NCI-H1694 treated with DMSO at 0.1 percent for 48 hours (cell line): Measurements from ENCODE around the gene ATP6V0A1.
"Not testable (repeated sequence)": the region's sequence is repeated elsewhere in the genome, so short reads cannot be mapped to it uniquely, and the experiment has no call there.

Experiments
- DNase-seq: peaks from one replicate; lab custom pipeline; 2025; lab: John Stamatoyannopoulos, UW

Gene ATP6V0A1

DNA sequence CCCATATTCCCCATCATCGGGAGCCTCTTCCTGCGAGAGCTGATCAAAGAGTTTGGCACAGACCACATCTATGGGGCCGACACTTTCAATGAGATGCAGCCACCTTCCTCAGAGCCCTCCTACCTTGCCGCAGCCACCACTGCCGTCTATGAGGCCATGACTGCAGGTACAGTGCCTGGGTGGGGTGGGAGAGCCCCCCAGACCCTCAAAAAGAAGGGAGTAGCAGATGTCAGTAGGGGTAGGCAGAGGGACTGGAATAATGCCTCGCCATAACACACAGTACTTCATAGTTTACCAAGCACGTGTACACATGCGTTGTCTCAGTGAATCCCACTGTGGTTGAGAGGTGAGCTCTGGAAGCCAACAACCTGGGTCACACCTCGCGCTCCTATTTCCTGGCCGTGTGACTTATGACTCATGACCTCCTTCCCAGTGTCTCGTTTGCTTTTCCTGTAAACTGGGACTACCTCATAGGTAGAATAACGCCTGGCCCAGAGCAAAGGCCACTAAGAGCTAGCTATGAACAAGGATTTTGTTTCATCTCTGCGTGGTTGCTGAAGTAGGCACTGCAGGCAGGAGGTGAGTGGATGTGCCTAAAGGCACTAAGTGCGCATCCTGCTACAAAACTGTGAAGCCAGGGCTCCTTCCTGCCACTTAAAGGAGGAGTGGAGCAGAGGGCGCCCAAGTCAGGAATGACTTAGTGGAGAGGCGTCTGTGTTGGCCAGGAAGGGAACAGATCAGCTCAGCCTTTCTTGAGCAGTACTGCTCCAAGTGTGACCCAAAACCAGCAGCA, 82.6 kb downstream of the ATP6V0A1 start:
- no peak for DNase-seq

DNA sequence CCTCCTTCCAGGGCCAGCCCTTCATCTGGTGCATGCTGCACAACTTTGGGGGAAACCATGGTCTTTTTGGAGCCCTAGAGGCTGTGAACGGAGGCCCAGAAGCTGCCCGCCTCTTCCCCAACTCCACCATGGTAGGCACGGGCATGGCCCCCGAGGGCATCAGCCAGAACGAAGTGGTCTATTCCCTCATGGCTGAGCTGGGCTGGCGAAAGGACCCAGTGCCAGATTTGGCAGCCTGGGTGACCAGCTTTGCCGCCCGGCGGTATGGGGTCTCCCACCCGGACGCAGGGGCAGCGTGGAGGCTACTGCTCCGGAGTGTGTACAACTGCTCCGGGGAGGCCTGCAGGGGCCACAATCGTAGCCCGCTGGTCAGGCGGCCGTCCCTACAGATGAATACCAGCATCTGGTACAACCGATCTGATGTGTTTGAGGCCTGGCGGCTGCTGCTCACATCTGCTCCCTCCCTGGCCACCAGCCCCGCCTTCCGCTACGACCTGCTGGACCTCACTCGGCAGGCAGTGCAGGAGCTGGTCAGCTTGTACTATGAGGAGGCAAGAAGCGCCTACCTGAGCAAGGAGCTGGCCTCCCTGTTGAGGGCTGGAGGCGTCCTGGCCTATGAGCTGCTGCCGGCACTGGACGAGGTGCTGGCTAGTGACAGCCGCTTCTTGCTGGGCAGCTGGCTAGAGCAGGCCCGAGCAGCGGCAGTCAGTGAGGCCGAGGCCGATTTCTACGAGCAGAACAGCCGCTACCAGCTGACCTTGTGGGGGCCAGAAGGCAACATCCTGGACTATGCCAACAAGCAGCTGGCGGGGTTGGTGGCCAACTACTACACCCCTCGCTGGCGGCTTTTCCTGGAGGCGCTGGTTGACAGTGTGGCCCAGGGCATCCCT, 84.8 kb downstream of the ATP6V0A1 start:
- DNase-seq: no peak

DNA sequence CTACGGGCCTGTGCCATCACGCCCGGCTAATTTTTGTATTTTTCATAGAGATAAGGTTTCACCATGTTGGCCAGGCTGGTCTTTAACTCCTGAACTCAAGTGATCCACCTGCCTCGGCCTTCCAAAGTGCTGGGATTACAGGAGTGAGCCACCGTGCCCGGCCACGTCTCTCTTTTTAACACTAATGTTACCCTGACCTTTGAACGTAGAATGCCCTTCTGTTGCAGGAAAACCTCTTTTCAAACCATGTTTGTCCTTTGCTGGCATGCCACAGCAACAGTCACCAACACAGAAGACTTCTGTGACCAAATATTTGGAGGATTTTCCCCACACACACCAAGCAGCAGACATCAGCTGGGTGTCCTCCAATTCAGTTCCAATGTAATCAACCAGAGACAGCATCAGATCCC, 86.2 kb downstream of the ATP6V0A1 start:
- no peak for DNase-seq

DNA sequence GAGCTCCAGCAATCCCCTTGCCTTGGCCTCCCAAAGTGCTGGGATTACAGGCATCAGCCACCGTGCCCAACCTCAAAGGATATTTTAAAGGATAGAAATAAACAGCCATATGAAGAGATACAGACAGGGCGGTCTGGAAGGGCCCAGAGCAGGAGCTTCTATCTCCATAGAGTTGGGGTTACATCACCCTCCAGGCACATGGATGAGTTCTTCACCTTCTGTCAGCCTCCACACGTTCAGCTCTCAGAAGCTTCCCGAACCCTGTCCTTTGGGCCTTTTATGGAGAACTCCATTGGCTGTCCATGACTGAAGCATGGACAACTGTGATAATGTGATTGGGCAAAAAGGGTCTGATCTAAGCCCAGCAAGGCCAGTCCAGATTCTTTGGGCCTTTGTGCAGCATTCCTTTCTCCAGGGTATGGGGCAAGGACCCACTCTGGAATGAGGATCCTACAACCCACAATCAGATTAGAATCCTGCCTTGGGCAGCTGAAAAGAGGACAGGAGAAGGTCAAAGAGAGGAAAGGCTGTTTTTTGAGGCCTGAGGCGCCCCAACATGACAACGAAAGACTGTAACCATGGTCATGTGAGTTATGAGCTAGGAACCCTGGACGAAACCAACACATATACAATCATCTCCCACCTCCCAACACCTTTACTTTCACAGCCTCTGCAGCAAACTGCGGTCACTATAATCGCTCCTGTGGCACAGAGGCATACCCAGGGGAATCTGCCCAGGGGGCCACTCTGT, 87.3 kb downstream of the ATP6V0A1 start:
- not testable (repeated sequence) for DNase-seq

DNA sequence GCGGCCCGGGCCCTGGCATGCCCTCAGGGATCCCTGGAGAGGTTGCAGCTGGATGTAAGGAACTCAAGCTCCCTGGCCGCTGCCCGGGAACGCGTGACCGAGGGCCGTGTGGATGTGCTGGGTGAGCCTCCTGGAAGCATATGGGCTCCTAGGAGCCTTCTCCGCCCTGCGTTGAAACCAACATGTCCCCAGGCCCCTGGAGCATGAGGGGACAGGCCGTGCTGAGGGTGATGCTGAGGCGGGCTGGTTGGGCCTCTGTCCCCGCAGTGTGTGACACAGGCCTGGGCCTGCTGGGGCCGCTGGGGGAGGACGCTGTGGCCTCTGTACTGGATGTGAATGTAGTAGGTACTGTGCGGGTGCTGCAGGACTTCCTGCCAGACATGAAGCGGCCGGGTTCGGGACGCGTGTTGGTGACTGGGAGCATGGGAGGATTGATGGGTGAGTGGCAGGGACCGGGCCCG, 88.4 kb downstream of the ATP6V0A1 start:
- no peak for DNase-seq

DNA sequence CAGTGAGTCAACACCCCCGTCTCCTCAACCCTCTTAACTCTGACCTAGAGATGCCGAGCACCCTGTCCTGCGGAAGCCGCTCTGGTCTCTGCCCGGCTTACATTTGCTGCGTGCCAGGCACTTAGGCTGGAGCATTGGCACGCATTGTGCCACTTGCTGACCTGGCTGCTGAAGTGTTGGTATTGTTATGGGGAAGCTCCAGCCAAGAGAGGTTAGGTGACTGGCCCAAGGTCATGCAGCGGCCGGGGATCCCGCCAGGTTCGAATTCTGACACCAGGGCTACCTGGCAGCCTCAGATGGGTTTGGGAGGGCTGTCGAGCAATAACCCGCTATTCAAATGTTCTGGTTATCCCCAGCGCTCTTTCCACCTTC, 89.0 kb downstream of the ATP6V0A1 start:
- no peak for DNase-seq

DNA sequence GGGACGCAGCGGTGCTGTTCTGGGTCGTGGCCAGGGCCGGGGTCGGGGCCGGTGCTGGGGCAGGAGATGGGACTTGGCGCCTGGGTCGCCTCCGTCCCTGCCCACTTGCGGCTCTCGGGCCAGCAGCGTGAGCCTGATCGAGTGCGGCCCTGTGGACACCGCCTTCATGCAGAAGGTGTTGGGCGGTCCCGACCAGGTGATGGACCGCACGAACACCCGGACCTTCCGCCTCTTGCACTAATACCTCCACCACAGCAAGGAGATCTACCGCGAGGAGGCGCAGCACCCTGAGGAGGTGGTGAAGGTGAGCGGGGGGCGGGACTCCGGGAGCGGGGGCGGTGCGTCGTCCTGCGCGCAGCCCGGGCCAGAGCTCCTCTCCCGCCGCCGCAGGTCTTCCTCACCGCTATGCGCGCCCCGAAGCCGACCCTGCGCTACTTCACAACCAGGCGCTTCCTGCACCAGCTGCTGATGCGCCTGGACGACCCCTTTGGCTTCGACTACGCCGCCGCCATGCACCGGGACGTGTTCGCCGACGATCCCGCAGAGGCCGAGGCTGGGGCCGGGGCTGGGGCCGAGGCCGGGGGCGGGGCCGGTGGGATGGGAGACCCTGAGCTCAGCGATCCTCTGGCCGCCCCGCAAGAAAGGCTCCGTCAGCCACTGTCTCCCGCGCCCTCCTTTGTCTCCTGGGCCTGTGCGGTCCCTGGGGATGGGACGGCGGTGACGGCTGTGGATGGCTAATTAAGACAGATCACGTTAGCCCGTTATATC, 89.6 kb downstream of the ATP6V0A1 start:
- DNase-seq: no peak

DNA sequence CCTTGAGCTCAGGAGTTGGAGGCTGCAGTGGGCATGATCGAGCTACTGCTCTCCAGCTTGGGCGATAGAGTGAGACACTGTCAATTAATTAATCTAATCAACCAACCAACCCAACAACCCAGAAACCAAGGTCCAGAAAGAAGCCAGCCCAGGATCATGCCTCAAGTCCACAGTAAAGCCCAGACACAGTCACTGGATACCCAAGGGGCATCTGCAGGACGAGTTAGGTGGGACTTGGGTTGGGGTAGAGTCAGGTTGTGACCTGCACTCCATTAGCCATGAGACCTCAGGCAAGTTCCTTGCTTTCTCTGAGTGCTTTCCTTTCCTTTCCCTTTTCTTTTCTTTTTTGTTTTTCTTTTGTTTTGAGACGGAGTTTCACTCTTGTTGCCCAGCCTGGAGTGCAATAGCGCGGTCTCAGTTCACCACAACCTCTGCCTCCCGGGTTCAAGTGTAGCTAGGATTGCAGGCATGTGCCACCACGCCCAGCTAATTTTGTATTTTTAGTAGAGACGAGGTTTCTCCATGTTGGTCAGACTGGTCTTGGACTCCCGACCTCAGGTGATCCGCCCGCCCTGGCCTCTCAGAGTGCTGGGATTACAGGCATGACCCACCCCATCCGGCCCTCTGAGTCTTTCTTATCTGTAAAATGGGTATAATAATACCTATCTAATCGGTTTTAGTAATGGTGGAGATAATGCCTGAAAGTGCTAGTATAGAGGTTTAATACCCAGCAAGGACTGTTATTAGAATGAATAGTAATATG, 90.5 kb downstream of the ATP6V0A1 start:
- DNase-seq: no peak

DNA sequence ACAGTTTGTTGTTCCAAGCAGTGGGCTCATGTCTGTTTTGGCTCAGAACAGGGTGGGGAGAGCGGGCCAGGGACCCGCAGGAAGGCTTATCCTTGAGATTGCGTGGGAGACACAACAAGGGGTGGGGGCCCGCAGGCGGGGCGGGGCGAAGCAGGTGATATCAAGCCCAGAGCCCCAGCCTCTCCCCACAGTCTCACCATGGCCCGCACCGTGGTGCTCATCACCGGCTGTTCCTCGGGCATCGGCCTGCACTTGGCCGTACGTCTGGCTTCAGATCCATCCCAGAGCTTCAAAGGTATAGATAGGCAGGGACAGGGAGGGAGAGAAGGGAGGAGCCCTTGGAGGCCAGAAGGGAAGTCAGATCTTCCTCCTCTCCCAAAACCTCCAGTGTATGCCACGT, 94.1 kb downstream of the ATP6V0A1 start, which contains the start of gene HSD17B1:
Gene HSD17B1, plus strand, starts transcription at position 188 of the 400 bp plus-strand sequence. Its CDS starts 11 bp downstream, at position 199.
- DNase-seq: not testable (repeated sequence)

DNA sequence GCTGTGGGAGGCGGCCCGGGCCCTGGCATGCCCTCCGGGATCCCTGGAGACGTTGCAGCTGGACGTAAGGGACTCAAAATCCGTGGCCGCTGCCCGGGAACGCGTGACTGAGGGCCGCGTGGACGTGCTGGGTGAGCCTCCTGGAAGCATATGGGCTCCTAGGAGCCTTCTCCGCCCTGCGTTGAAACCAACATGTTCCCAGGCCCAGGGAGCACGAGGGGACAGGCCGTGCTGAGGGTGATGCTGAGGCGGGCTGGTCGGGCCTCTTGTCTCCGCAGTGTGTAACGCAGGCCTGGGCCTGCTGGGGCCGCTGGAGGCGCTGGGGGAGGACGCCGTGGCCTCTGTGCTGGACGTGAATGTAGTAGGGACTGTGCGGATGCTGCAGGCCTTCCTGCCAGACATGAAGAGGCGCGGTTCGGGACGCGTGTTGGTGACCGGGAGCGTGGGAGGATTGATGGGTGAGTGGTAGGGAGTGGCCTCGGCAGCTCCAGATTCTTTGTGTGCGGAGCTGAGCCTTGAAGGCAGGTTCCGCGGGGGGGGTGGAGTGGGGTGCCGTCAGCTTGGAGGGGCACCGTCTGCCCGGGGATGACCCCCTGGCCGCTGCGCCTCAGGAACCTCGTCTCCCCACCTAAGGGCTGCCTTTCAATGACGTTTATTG, 94.6 kb downstream of the ATP6V0A1 start:
- DNase-seq: no peak

DNA sequence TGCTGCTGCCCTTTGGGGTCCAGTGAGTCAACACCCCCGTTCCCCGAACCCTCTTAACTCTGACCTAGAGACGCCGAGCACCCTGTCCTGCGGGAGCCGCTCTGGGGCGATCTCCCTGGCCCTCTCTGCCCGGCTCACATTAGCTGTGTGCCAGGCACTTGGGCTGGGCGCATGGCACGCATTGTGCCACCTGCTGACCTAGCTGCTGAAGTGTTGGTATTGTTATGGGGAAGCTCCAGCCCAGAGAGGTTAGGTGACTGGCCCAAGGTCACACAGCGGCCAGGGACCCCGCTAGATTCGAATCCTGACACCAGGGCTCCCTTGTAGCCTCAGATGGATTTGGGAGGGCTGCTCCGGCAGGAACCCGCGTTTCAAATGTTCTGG, 95.2 kb downstream of the ATP6V0A1 start:
- DNase-seq: no peak

DNA sequence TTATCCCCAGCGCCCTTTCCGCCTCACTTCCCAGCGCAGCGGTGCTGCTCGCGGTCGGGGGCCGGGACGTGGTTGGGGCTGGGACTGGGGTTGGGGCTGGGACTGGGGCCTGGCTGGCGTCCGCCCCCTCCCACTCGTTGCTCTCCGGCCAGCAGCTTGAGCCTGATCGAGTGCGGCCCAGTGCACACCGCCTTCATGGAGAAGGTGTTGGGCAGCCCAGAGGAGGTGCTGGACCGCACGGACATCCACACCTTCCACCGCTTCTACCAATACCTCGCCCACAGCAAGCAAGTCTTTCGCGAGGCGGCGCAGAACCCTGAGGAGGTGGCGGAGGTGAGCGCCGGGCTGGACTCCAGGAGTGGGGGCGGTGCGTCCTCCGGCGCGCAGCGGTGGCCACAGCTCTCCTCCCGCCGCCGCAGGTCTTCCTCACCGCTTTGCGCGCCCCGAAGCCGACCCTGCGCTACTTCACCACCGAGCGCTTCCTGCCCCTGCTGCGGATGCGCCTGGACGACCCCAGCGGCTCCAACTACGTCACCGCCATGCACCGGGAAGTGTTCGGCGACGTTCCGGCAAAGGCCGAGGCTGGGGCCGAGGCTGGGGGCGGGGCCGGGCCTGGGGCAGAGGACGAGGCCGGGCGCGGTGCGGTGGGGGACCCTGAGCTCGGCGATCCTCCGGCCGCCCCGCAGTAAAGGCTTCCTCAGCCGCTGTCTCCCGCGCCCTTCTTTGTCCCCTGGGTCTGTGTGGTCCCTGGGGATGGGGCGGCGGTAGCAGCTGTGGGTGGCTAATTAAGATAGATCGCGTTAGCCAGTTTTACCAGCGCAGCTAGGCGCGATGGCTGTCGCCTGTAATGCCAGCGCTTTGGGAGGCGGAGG, 95.8 kb downstream of the ATP6V0A1 start:
- DNase-seq: peak; percentile 79

DNA sequence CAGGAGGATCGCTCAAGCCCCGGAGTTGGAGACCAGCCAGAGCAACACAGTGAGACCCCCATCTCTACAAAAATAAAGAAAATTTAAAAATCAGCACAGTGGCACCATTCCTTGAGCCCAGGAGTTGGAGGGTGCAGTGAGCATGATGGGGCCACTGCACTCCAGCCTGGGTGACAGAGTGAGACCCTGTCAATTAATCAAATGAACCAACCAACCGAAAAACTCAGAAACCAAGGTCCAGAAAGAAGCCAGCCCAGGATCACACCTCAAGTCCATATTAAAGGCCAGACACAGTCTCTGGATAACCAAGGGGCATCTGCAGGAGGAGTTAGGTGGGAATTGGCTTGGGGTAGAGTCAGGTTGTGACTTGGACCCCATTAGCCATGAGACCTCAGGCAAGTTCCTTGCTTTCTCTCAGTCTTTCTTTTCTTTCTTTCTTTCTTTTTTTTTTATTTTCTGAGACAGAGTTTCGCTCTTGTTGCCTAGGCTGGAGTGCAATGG, 96.5 kb downstream of the ATP6V0A1 start:
- DNase-seq: no peak

DNA sequence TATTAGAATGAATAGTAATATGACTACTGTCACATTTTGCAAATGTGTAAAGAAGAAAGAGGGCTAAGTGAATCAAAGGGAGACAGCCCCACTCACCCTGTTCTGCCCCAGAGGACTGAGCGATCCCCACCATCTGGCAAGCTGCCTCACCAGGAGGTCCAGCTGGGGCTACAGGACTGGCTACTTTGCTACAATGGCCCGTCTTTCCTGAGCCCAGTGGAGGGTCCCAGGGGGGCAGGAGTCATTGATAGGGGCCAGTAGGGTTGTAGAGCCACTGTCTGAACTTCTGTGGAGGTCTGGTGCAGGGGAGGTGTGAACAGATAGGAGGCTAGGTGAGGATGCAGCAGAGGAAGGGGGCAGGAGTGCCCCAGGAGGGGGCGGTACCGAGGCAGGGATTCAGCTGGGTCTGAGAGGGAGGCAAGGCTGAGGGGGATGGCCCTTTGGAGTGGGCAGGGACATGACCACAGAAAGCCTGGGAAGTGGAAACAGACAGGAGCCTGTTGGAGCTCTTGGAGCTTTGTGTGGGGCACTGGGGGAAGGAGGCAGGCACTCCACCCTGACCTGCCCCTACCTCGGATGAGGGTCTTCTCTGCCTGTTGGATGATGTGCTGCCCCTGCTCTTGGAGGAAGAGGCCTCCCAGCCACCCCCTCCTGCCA, 97.4 kb downstream of the ATP6V0A1 start:
- DNase-seq: not testable (repeated sequence)

DNA sequence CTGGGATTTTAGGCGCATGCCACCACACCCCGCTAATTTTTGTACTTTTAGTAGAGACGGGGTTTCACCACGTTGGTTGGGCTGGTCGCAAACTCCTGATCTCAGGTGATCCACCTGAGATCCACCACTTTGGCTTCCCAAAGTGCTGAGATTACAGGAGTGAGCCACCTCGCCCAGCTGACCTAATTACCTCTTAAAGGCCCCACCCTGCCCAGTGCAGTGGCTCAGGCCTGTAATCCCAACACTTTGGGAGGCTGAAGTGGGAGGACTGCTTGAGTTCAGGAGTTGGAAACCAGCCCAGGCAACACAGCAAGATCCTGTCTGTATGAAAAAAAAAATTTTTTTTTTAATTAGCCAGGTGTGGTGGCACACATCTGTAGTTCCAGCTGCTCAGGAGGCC, 100.4 kb downstream of the ATP6V0A1 start:
- DNase-seq: no peak

DNA sequence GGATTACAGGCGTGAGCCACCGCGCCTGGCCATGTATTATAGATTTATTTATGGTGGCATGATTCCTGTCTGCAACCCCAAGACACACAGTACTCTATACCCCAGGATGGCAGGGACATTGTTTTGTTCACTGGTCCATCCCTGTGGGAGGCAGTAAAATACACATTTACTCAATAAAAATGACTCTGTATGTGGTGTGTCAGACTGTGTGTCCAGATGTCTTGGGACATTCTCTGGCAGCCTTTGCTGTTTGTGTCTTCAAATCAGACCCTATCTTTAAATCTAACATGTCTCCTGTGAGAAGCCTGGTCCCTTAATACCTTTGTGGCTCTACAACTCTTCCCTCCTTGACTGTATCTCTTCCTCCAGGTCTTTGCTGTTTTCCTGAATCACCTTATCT, 101.6 kb downstream of the ATP6V0A1 start:
- no peak for DNase-seq

DNA sequence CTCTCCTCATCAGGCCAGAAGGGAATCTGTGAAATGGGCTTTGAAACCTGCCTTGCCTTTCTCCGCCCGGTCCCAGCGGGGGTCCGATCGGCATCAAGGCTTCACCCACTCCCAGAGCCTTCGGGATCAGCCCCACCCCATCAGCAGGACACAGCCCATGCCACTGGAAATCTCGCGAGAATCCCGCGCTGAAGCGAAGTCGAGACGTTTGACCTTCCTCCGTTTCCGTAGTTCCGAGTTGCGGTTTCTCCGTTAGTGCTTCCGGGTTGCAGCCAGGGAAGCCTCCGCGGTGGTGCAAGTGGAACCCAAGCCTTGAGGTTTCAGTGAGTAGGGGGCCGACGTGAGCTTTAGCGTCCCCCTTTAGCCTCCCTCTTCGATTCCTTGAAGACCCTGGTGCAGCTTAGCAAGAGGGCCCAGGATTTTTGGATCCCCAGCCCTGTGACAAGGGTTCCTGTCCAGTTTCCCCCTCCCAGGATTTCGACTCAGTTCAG, 103.3 kb downstream of the ATP6V0A1 start, which contains the start of gene COASY:
Gene COASY, plus strand, starts transcription at position 252 of the 491 bp plus-strand sequence. CDS start 475 bp downstream, outside the sequence.
- DNase-seq: peak; percentile 97
